GM08714 (cell line): ENCODE data around the gene MFSD1.

ENCODE experiments used
- H3K4me3 ChIP-seq: fragments of 200-500 bp; sonication (Bioruptor generic); 2 replicates; pipeline ENCODE4 v1.5.1; 2014; ENCODE audit warnings: mild to moderate bottlenecking, low read length, inconsistent platforms
- ZNF274 ChIP-seq: IDR thresholded peaks from 2 replicates; pipeline ENCODE4 v1.6.1; 2012; ENCODE audit warnings: mild to moderate bottlenecking, low read depth, low read length

The MFSD1 gene

GRCh38 chr3:158859362-158859761 is 57.5 kb downstream of the MFSD1 start:
- TF ChIP-seq ZNF274, result no peak
- H3K4me3 ChIP-seq, result no peak overlapping the region

DNA sequence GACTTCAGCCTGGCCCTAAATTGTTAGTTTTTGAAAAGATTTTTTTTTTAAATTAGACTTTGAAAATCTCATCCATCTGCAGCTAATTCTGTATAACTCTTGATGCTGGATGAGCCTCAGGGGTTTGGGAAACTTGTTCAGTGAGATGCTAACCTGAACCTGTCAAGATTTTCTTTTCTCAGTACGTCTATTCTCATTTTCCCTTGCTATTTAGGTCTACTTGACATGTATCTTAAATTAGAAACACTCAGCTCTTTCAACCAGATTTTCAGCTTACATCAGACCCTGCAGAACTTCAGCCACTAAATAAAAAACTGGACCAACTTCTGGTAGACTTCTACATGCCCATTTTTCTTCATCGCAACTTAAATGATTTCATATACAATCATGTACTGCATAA is 61.4 kb downstream of the MFSD1 start:
- no peak overlapping the region for H3K4me3 ChIP-seq
- TF ChIP-seq ZNF274, result no peak

DNA sequence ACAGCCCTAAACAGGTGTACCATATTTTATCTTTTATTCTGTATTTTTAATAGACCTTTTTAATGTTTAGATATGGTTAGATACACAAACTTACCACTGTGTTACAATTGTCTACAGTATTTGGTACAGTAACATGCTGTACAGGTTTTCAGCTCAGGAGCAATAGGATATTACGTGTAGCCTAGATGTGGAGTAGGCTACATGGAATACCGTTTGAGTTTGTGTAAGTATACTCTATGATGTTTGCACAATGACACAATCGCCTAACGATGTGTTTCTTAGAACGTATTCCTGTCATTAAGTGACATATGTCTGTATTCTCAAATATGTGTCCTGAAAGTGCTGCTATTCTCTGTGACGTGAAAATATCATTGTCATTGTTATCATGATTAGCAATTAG is 62.6 kb downstream of the MFSD1 start:
- TF ChIP-seq ZNF274, result no peak
- H3K4me3 ChIP-seq, result no peak overlapping the region

DNA sequence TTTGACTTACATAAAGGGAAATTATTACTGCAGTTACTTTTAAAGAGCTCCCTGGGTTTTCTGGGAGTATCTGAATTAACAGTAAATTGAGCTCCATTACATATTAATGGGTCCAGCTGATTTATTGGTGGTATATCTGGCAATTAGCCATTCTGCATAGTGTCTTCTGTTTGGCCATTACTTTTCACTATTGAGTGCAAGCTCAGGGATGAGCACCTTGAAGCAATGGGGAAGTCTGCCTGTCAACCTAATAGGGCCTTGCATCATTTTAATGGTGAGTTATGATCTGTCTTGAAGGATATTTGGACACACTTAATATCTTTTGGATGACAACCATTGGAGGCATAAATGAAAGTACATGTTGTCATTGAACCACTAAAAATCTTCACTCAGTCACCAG is 73.8 kb downstream of the MFSD1 start:
- no peak for TF ChIP-seq ZNF274
- no peak overlapping the region for H3K4me3 ChIP-seq
